Measurements from ENCODE around the gene KIR3DL2.
"Not testable (repeated sequence)": the region's sequence is repeated elsewhere in the genome, so short reads cannot be mapped to it uniquely, and the experiment has no call there.

The KIR3DL2 gene

DNA sequence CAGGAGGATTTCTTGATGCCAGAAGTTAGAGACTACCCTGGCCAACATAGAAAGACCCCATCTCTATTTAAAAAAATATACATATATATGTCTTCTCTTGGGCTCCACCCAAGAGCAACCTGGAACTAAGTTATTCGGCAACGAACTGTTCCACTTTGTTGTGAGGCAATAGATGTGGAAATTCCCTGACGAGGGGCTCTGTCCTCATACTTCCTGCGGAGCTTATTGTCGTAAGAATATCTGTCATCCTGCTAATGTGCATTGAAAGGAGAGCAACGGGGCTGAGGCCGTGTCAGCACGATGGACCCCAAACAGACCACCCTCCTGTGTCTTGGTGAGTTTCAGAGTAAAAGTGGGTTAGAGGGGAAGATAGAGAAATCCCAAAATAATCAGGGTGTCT lies 23.7 kb downstream of the KIR3DL2 start, which contains the start of gene FCAR:
TSS of gene FCAR (plus strand) at position 246 of the 400 bp plus-strand sequence. CDS start at position 301, 55 bp downstream.
- DNase-seq, result no peak

DNA sequence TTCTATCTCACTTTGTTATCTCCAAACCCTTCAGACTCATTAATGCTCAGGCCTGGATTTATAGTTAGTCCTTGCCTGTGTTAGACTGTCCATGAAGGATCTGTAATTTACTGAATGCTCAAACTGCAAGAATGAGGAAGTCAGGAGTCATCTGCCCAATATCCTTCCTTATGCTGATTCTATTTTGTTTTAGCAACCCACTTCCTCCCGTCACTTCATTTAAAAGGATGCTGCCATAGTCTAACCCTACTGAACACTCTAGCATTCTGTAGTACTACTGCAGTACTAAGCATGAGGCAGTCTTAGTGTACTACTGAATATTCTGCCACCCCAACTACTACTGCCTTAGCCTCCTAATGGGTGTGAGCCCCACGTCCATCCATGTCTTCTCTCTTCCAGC lies 25.3 kb downstream of the KIR3DL2 start:
- no peak for DNase-seq

DNA sequence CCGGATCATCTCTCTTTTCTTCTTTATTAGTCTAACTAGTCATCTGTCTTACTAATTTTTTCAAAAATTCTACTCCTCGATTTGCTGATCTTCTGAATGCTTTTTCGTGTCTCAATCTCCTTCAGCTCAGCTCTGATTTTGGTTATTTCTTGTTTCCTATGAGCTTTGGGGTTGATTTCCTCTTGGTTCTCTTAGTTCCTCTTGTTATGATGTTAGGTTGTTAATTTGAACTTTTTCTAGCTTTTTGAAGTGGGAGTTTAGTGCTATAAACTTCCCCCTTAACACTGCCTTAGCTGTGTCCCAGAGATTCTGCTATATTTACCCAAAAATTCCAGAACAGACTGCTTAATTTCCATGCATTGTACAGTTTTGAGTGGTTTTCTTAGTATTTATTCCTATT lies 27.2 kb downstream of the KIR3DL2 start:
- no peak for DNase-seq

DNA sequence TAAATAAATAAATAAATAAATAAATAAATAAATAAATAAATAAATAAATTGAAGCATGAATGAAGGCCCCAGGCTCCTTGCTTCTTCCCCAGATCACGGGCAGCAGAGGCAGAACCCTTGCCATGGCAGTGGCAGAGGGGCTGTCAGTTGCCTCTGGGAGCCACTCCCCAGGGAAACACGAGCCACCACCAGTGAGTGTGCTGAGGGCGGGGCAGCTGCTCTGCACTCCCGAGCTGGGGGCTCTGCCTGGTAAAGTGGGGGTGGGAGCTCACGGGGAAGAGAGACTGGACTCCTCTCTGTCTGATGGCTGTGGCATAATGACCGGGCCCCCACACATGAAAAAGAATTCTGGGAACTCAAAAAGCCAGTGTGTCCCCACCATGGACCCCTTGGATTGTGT lies 31.6 kb downstream of the KIR3DL2 start:
- no peak for DNase-seq

DNA sequence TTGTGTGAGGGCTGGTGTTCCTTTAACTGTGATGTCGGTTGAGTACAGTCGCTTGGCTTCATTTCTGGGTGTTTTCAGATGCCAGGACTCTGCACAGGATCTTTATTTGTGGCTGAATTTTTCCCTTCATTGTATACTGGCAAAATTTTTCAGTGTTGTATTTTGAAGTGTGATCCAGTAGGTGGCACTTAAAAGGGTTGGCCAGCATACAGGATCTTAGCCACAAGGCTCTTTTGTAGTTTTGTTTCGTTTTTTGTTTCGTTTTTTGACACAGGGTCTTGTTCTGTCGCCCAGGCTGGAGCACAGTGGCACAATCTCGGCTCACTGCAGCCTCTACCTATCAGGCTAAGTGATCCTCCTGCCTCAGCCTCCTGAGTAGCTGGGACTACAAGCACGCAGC lies 32.5 kb downstream of the KIR3DL2 start:
- no peak for DNase-seq

DNA sequence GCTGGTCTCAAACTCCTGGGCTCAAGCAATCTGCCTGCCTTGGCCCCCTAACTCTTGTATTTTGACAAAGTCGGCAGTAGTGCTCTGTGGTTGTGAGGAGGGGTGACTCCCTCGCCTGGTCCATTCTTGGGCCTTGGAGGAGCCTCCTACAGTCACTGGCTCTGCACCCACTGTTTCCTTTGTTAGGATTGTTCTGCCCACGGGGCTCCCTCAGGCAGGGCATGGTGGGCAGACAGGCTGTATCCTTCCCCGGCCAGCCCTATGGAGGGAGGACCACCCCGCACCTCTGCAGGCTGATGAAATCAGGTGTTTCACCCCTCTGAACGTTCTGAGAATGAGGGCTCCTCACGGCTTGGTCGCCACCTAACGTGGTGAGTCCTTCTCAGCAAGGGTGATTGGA lies 33.0 kb downstream of the KIR3DL2 start:
- no peak for DNase-seq

DNA sequence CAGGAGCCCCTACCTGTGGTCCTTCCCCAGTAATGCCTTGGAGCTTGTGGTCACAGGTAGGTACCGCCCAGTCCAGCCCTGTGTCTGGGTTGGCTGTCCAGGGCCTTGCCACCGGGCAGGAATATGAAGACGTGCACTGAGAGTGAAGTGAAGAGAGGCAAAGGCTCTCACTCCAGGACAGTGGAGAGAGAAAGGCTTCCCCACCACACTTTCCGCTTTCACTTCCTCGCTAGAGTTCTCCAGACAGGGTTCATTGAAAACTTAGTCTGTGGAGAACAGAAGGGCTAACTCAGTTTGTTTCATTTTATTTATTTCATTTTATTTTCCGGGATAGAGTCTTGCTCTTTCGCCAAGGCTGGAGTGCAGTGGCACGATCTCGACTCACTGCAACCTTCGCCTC lies 38.0 kb downstream of the KIR3DL2 start:
- DNase-seq, result no peak

DNA sequence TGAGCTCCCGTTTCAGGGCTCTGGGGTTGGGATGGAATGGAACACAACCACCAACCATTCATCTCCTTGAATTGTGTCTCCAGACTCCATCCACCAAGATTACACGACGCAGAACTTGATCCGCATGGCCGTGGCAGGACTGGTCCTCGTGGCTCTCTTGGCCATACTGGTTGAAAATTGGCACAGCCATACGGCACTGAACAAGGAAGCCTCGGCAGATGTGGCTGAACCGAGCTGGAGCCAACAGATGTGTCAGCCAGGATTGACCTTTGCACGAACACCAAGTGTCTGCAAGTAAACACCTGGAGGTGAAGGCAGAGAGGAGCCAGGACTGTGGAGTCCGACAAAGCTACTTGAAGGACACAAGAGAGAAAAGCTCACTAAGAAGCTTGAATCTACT lies 39.3 kb downstream of the KIR3DL2 start:
- no peak for DNase-seq

DNA sequence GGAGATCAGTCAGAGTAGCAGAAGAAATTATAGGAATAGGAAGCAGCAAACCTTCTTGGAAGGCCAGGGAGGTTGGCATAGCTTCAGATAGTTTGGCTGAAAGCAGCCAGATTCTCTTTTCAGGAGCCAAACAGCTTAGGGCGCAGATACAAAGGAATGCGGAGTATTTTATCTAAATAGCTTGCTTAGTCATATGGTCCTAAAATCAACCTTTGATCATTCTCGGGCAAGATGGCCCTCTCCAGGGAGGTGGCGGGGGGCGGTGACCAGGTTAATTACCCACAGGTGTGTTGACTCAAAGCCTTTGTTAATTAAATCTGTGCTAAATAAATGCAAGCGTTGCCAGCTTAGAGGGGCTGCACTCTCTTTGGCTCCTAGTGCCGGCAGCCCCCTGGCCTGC lies 43.2 kb downstream of the KIR3DL2 start:
- DNase-seq, result no peak

DNA sequence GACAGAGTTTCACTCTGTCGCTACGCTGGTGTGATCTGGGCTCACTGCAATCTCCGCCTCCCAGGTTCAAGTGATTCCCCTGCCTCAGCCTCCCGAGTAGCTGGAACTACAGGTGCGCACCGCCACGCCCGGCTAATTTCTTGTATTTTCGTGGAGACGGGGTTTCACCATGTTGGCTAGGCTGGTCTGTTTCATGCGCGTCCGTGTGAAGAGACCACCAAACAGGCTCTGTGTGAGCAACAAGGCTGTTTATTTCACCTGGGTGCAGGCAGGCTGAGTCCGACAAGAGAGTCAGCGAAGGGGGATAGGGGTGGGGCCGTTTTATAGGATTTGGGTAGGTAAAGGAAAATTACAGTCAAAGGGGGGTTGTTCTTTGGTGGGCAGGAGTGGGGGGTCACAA lies 43.9 kb downstream of the KIR3DL2 start:
- DNase-seq, result not testable (repeated sequence)

DNA sequence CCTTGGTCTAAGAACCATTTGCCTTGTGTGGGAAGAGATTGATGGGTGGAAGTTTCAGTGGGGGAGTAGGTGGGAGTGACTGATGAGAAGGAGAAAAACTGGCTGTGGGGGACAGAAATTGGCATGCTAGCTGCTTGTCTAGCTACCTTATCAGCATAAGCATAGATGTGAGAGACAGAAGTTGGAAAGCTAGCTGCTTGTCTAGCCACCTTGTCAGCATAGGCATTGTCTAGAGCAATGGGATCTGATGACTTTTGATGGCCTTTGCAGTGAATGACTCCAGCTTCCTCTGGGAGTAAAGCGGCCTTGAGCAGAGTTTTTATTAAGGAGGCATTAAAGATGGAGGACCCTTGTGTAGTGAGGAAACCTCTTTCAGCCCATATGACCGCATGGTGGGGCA lies 45.8 kb downstream of the KIR3DL2 start:
- DNase-seq, result no peak

DNA sequence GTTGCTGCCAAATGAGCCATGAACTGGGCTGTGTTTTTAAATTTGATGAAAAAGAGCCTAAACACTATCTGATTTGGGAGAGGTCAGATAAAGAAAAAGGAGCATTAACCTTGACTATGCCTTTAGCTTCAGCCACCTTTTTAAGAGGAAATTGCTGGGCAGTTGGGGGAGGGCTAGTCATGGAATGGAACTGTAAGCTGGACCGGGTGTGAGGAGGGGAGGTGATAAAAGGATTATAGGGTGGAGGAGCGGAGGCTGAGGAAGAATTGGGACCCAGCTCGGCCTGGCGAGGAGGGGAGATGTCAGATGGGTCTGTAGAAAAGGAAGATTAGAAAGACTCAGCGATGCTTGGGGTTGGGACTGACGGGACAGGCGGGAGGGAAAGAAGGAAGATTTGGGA lies 48.4 kb downstream of the KIR3DL2 start:
- not testable (repeated sequence) for DNase-seq

DNA sequence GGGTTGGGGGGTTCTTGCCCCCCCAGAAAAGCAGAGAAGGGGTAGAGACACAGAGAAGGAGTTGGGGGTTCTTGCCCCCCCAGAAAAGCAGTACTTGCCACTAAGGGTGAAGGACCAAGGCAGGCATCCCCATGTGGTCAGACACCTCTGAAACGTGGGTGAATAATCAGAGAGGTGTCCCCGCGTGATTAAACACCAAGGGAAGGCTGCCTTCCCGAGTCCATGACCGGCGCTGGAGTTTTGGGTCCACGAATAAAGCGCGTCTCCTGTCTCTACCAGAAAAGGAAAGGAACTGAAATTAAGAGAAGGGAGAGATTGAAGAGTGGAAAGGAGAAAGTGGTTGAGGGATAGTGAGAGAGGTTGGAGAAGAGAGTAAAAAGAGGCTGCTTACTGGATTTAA lies 49.4 kb downstream of the KIR3DL2 start:
- not testable (repeated sequence) for DNase-seq

DNA sequence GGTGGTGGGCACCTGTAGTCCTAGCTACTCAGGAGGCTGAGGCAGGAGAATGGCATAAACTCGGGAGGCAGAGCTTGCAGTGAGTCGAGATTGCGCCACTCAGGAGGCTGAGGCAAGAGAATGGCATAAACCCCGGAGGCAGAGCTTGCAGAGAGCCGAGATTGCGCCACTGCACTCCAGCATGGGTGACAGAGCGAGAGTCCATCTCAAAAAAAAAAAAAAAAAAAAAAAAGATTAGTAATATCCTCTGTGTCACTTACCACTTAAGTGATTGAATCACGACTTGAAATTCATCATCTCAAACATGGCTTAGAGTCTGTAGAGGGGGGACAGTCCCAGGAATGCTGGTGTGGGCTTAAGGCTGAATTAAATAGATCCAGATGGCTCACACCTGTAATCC lies 50.9 kb downstream of the KIR3DL2 start:
- not testable (repeated sequence) for DNase-seq

DNA sequence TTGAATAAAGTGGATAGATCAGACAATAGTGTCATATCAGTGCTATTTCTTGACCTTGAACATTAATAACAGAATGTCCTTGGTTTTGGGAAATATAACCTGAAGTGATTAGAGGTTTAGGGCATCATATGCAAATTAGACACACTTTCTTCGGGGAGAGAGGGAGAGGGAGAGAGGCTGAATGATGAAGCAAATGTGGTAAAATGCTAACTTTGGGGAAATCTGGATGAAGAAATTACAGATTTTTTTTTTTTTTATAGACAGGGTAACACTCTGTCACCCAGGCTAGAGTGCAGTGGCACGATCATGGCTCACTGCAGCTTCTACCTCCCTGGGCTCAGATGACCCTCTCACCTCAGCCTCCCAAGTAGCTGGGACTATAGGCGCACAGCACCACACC lies 51.8 kb downstream of the KIR3DL2 start:
- DNase-seq, result no peak

DNA sequence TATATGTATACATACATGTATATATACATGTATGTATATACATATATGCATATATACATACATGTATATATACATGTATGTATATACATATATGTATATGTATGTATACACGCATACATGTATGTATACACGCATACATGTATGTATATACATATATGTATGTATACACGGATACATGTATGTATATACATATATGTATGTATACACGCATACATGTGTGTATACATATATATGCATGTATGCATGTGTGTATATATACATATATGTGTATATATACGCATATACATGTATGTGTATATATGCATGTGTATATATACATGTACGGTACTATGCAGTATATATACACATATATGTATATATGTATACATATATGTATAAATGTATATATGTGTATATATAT lies 53.1 kb downstream of the KIR3DL2 start:
- DNase-seq, result no peak

DNA sequence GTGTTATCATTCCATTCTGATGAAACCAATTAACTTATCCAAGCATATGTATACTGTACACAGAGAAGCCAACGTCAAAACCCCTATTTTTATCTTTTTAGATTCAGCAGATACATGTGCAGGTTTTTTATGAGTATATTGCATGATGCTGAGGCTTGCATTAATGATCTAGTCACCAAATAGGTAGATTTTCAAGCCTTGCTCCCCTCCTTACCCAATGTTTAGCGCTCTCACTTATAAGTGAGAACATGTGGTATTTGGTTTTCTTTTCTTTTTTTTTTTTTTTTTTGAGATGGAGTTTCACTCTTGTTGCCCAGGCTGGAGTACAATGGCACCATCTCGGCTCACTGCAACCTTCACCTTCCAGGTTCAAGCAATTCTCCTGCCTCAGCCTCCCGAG lies 54.0 kb downstream of the KIR3DL2 start:
- not testable (repeated sequence) for DNase-seq

DNA sequence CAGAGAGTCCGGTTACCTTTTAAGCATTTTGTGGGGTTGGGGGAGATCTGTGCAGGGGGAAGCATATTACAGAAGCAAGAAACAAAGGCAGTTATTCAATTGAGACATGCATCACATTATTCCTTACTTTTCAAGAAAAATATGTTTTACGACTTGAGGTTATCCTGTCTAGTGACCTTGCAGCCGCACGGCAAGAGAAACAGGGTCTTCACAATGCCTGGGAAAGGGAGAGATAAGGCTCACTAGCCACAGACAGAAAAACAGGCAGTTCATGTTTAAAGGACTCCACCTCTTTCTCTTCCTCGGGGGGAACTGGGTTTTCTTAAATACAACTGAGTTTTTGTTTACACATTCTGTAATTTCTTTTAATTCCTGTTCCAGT lies 55.2 kb downstream of the KIR3DL2 start:
- no peak for DNase-seq

DNA sequence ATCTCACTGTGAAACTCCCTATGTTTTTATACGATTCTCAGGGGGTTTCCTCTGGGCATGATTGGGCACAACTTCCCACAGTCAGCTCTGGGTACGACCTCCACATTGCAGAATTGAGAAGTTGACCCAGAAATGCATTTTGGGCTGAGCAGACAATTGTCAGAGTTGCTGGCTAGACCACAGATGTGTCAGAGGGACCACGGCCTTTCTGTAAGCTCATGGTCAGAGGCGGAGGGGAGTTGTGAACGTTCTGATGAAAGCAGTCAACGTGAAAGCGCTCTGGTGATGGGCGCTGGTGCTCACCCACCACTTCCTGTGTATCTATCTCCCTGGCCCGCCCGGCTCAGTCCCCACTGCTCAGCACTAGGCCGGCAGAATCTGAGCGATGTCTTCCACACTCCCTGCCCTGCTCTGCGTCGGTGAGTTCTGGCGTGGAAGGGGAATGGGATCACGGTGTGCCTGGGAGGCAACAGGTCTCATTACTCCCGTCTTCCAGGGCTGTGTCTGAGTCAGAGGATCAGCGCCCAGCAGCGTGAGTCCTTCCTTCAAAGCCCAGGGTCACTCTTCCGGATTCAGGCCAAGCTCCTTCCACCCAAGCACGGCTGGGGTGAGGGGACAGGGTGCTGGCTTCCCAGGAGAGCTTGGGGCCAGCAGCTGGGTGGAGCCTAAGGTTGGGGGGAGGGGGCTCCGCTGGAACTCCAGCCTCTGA lies 55.7 kb downstream of the KIR3DL2 start, which contains the start of gene NCR1:
TSS of gene NCR1 (plus strand) at position 346 of the 709 bp plus-strand sequence. CDS start at position 386, 40 bp downstream.
- no peak for DNase-seq

DNA sequence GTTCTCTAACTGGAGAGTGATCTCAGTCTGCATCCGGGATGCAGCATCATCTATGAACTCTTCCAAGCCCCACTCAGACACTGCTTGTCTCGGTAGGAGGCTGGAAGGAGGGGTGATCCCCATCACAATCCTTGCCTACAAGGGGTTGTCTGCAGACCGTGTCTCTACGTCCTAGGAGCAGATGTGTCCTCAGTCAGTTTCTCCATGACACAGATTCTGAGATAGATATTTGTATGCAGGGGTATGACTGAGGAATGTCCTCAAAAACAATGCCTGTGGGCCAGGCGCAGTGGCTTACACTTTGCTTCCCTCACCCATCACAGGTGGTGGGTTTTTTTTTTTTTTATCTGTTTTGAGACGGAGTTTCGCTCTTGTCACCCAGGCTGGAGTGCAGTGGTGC lies 56.6 kb downstream of the KIR3DL2 start:
- no peak for DNase-seq

DNA sequence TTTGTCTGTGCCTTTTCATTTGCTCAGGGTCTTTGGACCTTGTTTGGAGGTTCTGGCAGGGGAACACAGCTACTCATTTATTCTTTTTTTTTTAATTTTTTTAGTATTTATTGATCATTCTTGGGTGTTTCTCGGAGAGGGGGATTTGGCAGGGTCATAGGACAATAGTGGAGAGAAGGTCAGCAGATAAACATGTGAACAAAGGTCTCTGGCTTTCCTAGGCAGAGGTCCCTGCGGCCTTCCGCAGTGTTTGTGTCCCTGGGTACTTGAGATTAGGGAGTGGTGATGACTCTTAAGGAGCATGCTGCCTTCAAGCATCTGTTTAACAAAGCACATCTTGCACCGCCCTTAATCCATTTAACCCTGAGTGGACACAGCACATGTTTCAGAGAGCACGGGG lies 57.7 kb downstream of the KIR3DL2 start:
- not testable (repeated sequence) for DNase-seq

All from NCI-H2171 treated with DMSO at 0.1 percent for 48 hours (cell line).